ENCODE data around the gene ANKRD29. TPM values are rescaled to one million over a fixed set of nuclear protein-coding genes. Genes with fewer than 3 reads are reported as not detected.
"Not testable (repeated sequence)": the region's sequence is repeated elsewhere in the genome, so short reads cannot be mapped to it uniquely, and the experiment has no call there.

ANKRD29 gene
- total RNA-seq, 1 experiment from 2014 or later = 7.1 TPM

GRCh38 chr18:23645568-23646175 lies 17.0 kb downstream of the ANKRD29 start:
- no peak for DNase-seq (ENCODE audit: low read depth)

- no peak for DNase-seq (ENCODE audit: low read depth)
These were observed 18.8 kb downstream of the ANKRD29 start for GRCh38 chr18:23643815-23644490.

GRCh38 chr18:23641937-23642666 lies 20.6 kb downstream of the ANKRD29 start:
- DNase-seq (ENCODE audit: low read depth) = no peak

GRCh38 chr18:23641143-23641720 lies 21.5 kb downstream of the ANKRD29 start:
- DNase-seq (ENCODE audit: low read depth) = no peak

GRCh38 chr18:23640052-23640451 lies 22.7 kb downstream of the ANKRD29 start:
- no peak for DNase-seq (ENCODE audit: low read depth)

- not testable (repeated sequence) for DNase-seq (ENCODE audit: low read depth)
These were observed 26.3 kb downstream of the ANKRD29 start for GRCh38 chr18:23636433-23636832.

DNA sequence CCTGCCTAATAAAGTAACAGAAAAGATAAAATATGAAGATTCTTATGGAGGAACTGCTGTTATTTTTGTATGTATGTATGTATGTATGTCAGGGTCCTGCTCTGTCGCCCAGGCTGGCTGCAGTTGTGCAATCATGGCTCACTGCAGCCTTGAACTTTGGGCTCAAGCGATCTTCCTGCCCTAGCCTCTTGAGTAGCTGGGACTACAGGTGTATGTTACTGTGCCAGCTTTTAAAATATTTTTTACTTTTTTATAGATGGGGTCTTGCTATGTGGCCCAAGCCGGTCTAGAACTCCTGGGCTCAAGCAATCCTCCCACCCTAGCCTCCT lies 26.7 kb downstream of the ANKRD29 start:
- no peak for DNase-seq (ENCODE audit: low read depth)

GRCh38 chr18:23635283-23636070 lies 27.2 kb downstream of the ANKRD29 start:
- DNase-seq (ENCODE audit: low read depth) = peak; percentile 44

DNA sequence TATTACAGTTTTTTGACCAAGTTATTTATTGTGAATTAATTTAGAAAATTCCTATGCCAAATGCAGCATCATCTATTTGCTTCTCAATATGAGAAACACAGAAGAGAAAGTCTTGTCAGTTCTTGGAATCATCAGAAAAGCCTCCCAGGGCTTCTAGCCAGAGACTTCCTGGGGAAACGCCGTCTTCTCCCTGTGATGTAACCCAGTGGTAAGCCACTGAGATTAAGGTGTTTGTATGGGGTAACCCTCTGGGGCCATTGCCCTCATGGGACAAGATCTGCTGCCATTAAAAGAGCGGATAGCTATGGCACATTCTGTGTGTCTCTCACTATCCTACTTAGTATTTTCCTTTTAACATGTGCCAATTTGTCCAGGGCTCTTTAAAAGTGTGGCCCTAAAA lies 28.0 kb downstream of the ANKRD29 start:
- no peak for DNase-seq (ENCODE audit: low read depth)

DNA sequence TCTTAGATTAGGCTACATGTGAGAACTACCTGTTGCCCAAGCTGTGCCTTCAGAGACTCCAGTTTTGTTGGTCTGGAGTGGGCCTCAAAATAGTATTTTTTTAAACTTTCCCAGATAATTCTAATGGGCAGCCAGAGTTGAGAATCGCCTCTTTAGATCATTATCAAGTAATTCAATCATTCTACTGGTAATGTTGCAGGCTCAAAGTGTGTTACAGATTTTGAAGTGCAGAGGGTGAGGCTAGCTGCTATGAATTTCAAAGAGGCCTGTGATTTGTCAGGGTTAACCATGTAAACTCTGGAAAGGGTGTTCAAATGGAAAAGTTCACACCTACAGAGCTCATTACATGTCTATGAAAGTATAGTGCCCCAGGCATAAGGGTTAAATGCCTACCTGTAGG lies 30.1 kb downstream of the ANKRD29 start:
- no peak for DNase-seq (ENCODE audit: low read depth)

GRCh38 chr18:23631746-23632145 lies 31.0 kb downstream of the ANKRD29 start:
- DNase-seq (ENCODE audit: low read depth) = no peak

DNA sequence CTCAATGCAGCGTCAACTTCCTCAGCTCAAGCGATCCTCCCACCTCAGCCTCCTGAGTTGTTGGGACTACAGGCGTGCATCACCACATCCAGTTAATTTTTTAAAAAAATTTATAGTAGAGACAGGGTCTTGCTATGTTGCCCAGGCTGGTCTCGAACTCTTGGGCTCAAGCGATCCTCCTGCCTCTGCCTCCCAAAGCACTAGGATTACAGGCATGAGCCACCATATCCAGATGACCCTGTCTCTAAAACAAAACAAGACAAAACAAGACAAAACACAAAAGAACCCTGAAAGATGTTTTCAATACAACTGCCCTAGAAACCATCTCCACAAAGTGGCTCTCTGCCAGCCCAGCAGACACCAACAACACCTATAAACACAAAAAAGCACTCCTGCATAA lies 31.4 kb downstream of the ANKRD29 start:
- no peak for DNase-seq (ENCODE audit: low read depth)

DNA sequence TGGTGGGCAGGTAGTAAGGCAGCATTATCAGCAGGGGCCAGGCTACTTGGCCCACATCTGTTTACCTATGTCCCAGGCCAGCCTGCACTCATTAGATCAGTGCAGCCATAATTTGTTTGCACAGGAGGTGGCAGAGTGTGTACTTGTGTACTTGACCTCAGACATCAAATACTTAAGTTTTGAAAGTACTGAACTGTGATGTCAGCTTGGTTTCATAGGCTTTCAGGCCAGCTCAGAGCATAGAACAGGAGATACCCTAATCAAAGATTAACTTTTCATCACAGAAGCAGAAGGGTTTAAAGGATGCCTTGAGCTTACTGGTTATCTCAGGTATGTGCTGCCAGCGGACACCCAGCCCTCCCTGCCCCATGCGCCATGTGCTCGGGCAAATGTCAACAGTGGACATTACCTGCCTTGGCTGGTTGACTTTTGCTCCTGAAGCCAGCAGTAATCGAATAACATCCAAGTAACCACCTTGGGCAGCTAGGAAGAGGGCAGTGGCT lies 33.2 kb downstream of the ANKRD29 start:
- DNase-seq (ENCODE audit: low read depth) = no peak

DNA sequence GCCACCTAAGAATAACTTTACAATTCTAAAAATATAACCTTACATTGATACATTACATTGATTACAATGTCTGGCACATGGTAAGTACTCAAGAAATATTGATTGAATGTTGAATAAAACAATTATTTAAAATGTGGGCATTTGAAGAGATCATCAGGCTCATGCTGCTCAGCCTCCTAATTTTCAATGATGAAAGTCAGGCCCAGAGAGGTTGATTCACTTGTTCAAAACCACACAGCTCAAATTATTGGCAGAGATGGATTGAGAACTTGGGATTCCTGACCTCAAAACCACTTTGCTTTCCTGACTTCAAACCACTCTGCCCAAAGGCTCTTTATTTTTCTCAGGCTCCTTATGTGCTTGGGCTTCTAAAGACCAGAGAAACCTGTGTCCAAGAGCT lies 34.7 kb downstream of the ANKRD29 start:
- DNase-seq (ENCODE audit: low read depth) = no peak

- peak; percentile 95 for DNase-seq (ENCODE audit: low read depth)
These were observed 35.4 kb downstream of the ANKRD29 start for GRCh38 chr18:23627321-23627720.

DNA sequence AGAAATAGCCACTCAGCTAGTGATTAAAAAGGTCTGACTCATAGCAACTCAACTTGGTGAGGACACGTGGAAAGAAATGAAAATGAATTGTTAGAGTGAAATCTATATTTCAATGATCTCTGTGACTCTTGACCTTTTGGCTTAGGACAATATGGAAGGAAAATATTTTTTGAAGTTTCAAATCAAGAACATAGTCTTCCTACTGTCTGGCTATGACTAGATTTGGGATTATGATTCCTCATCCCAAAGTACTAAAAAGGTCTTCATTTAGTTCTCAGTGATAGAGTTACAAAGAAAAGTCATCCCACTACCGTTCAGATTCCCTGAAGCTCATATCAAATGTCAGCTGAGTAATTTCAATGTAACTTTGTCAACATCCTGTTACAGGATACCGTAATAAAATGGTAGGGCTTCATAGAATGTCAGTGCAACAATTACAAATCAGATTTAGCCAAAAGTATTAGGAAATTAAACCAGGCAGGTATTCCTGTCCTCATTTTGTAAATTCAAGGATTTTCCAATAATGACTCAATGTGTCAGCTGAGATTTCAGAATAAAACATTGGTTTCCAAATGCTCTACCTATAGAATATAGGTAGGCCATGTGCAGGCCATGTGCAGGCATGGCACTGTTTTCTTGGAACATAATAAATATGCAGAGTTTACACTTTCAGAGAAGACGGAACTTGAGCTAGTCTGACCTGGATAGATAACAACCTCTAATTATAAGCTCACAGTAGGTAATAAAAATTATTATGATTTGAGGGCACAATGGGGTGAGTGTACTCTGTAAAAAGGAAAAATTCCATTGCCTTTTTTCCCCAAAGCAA lies 36.0 kb downstream of the ANKRD29 start:
- peak; percentile 90 for DNase-seq (ENCODE audit: low read depth)

DNA sequence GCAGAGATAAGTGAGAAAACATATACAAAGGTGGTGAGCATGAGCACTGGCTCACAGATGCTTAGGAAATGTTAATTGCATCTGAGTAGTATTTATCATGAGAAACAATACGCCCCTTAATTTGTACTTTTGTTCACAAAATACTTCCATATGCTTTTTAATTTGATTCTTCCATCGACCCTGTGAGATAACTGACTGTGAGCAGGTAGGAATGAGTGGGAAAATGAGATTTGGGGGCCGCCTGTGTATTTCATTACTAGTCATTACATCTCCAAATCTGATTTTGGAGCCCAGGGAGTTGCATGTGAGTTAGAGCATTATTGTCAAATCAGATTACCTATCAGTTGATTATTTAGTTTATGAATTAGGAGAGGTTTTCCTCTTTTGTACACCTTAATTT lies 39.7 kb downstream of the ANKRD29 start:
- DNase-seq (ENCODE audit: low read depth) = no peak

GRCh38 chr18:23619388-23619881 lies 43.3 kb downstream of the ANKRD29 start:
- peak; percentile 41 for DNase-seq (ENCODE audit: low read depth)

DNA sequence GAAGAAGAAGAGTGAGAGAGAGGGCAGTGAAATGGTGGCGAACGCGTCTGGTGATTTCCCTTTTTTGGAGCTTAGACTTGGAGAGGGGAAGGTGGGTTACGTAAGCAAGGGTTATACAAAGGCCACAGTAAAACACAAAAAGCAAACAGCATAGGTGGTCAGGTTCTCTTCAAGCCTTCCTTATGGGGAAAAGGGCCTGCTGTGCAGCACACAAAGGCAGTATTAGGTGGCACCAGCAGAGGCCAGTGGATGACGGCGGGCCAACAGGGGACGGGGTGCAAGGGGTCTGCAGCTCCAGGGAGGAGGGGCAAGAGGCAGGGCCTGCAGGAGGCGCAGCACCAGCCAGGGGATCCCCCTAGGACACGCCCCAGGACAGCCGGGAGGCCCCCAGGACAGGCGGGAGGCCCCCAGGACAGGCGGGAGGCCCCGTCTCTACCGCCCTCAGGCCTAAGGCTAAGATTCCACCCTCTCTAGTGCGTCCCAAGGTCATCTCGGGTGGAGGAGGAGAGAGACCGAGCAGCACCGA lies 43.8 kb downstream of the ANKRD29 start:
- DNase-seq (ENCODE audit: low read depth) = no peak

GRCh38 chr18:23617412-23618014 lies 45.2 kb downstream of the ANKRD29 start:
- no peak for DNase-seq (ENCODE audit: low read depth)

All from LHCN-M2 (cell line).